Iris pigment epithelial cell (primary cell): ENCODE measurements around the gene DGKB.

ENCODE experiments used
- DNase-seq: peaks from one replicate; pipeline ENCODE4 v3.0.0-alpha.2; 2011; ENCODE audit warnings: low read depth

Gene DGKB

DNA sequence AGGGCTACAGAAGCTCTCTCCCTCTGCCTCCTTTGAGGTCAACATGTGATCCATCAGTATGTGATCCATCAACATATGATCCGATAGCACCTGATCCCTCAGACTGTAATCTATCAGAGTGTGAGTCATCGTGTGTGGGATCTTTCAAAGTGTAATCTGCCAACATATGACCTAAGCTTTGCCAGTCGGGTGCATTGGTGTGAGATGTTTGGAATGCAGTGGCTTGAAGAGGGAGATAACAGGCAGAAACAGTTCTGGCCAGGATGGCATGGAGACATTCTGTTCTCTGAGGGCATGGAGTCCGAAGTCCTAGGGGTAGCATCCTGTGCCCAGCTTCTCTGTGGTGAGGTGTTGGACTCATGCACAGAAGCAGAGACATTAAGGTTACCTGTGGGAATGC, 695.4 kb downstream of the DGKB start:
- DNase-seq: peak; percentile 16

DNA sequence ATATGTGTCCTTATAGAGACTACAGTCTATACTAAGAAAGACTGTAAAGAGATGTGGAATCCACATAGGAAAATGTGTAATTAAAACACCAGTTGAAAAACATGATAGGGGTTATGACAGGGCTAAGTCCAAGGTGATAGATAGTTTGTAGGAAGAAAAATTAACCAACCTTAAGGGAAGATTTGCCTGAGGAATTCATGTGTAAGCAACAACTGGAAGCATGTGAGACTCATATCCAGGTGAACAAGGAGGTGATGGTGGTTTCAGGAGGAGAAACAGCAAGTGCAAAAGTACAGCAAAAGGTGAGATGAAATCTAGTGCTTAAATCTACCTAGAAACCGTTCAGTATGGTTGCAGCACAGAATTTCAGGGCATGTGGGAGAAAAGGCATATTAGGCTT, 696.4 kb downstream of the DGKB start:
- no peak for DNase-seq

- no peak for DNase-seq
Observed at GRCh38 chr7:14201353-14201752, 701.2 kb downstream of the DGKB start.

- no peak for DNase-seq
Observed at GRCh38 chr7:14199336-14199735, 703.2 kb downstream of the DGKB start.

- DNase-seq: peak; percentile 44
Observed at GRCh38 chr7:14197280-14197679, 705.3 kb downstream of the DGKB start.

- peak; percentile 46 for DNase-seq
Observed at GRCh38 chr7:14196555-14196954, 706.0 kb downstream of the DGKB start.

GRCh38 chr7:14195871-14196270, 706.7 kb downstream of the DGKB start:
- DNase-seq: no peak

GRCh38 chr7:14195079-14195478, 707.5 kb downstream of the DGKB start:
- no peak for DNase-seq

GRCh38 chr7:14191686-14192098, 710.9 kb downstream of the DGKB start:
- peak; percentile 16 for DNase-seq

- DNase-seq: no peak
Observed at GRCh38 chr7:14184292-14184864, 718.2 kb downstream of the DGKB start.

- DNase-seq: no peak
Observed at GRCh38 chr7:14179781-14180180, 722.8 kb downstream of the DGKB start.

DNA sequence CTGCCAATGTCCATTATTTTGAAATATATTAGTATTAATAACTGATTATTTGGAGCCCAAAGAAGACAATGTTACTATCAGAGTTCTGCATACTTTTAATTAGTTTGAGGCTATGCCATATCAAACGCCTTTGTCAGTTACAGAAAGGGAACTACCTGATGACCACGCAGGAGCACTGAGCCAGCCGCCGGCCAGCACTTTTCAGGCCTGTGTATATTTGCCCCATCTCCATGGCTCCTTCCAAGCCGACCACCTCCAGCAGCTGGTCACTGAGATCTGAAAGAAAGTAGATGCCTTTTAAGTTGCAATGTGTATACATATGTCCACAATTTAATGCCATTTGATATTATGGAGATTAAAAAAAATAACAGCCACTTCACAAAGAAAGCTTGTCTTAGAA, 724.7 kb downstream of the DGKB start:
- DNase-seq: no peak

DNA sequence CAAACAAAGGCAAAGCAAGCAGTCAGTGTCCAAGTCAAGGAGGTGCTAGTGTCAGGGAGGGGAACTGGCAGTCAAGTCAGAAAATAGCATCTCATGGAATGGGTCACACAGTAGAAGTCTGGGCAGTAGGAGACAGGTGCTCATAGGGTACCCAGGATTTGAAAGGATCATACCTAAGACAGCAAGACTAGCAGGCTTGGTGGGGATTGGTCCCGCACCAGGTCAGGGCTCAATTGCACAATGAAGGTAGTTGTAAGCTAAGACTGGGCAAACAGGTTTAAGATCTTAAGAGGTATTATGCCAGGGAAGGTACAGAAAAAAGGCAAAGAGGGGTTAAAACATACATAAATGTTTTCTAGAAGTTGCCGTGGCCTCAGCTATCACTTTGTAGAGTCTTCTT, 731.7 kb downstream of the DGKB start:
- no peak for DNase-seq

DNA sequence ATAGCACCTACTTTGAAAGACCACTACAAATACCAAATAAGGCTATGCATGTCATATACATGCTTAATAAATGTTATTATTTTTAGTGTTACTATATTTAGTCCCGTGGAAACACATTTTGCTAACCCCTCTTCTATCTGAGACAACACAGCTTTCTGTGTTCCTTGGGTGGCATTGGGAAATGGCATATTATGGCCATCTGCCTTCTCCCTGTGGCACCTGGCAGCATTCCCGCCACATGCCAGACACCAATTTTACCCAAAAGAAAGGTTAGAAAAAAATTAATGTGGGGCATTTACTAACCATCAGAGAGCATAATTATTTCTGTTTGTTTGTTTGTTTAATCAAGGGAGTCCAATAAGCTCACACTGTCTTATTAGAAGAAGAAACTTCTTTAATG, 744.4 kb downstream of the DGKB start:
- DNase-seq: no peak

GRCh38 chr7:14156436-14156835, 746.1 kb downstream of the DGKB start:
- no peak for DNase-seq

DNA sequence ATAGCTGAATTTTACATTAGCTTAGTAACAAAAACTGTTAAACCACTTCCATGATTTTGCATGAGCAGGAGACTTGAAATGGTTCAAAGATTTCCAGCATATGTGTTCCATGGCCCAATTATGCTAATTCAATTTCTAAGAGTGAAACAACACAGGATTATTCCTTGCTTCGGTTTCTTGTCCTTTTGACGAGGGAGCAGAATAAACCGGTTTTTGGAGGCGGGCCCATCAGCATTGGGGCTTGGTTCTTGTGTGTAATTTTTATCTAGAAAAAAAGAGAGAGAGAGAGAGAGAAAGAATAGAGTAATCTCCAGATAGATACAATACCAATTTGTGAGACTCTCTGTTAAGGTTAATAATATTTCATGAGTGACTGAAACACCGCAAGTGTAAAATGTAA, 753.6 kb downstream of the DGKB start:
- no peak for DNase-seq

DNA sequence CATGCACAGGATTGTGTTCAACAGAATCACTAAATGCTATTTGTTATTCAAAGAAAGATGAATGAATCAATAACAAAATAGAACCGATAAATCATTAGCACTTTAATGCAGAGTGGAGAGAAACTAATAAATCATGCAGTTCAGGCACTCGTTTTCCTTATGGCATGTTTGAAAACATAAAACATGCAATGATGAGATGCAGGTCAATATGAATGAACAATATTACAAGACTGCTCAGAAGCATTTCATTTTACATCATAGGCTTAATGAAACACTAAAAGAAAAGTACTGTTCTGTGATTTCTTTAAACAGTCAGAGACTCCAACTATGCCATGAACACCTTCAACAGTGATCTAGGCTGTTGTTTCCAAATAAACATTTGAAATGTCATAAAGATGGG, 755.0 kb downstream of the DGKB start:
- DNase-seq: no peak

- DNase-seq: no peak
Observed at GRCh38 chr7:14144538-14144937, 758.0 kb downstream of the DGKB start.

DNA sequence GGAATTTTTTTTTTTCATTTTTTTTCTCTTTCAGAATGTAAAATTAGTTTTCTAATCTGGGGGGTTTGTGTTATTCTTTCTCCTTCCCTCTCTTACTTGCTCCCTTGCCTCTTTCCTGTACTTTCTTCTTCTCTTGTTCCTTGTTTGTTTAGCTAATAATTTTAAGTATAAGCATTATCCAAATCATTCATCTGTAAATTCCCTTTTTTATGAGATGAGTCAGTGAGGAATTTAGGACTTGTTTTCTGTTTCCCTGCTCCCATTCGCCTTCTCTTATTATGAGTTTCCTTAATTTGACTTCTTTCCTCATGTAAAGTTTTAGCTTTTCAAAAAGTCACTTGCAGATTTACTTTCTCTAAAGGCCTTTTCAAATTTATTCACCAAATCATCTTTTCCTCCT, 758.4 kb downstream of the DGKB start:
- DNase-seq: no peak

DNA sequence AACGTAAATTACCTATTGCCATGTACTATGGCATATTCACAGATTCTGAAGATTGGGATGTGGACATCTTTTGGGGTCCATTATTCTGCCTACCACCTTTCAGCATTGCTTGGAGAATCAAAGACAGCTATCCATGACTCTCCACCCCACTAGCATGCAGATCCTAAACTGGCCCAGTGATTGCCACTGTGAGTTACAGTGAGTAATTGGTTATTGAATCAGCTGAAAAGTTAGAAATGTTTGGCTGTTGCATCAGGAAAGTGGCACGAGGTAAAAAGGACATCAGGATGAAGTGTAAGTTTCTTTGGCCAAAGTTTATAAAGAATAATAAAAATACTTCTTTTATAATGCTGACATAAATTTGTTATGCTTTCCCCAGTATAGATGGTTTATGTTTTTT, 764.9 kb downstream of the DGKB start:
- DNase-seq: no peak

GRCh38 chr7:14133752-14134151, 768.8 kb downstream of the DGKB start:
- DNase-seq: no peak

DNA sequence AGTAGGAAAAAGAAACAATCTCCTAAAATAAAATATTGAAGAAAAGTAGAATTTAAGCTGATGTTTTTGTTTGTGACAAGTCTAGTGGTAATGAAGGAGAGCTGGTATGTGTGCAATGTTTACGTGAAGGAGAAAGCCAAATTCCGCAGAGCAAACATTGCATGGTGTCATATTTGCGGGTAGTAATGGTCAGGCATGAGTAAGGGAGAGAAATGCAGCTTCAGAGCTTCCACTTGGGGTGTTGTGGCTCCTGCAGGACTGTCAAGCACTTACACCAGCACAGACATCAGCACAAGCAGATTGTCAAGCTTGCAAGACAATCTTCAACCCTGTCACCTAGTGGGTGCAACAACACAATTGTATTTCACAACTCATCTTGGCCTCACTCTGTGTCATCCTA, 776.6 kb downstream of the DGKB start:
- DNase-seq: peak; percentile 3

GRCh38 chr7:14124716-14125115, 777.8 kb downstream of the DGKB start:
- no peak for DNase-seq

DNA sequence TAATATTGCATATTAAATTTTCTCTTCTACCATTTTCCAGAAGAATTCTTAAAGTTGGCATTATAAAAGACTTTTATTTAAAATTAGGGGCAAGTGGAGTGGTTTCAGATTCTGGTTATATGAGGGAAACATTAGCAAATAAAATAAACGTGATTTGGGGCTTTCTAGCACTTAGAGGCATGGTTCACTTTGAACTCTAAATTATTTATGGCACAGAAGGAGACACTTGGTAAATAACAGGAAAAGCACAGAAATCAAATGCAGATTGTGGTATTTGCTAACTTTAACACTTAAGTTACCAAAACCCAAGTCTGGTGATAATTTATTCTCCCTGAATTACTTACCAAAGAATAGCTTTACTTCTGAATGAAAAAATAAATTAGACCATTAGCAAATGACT, 778.6 kb downstream of the DGKB start:
- DNase-seq: no peak

DNA sequence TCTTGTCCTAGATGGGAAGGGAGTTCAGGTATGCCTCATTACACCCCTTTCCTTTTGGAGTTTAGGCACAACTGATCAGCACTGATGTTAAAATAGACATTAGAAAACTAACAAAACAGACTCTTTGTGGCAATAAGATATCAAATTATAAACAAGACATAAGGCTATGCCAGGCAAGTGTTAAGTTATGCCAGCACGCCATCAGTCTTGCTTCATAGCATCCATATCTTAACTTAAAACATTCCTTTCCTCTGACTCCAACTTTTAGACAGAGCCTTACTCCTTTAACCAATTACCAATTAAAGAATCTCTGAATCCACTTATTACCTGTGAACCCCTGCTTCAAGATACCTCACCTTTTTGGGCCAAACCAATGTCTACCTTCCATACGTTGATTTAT, 786.9 kb downstream of the DGKB start:
- no peak for DNase-seq
